Measurements from ENCODE around the gene PTPRE.

PTPRE gene

DNA sequence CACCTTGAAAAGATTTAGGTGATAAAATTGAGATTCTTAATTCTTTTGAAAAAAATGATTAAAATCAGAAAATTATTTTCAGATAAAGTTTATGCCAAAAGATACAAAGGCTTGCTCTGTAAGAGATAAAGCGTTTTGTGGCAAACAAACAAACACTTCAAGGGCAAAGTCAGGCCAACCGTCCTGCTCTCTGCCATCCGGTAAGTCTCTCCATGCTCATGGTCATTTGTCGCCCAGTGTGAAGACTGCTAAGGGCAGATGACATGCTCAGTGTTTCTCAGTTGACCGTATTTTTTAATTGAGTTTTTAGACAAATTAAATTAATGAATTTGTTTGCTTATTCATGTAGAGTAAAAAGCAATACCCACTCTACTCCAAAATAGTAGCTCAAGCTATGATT is 60.0 kb downstream of the PTPRE start:
- TF ChIP-seq, protein P1, sequence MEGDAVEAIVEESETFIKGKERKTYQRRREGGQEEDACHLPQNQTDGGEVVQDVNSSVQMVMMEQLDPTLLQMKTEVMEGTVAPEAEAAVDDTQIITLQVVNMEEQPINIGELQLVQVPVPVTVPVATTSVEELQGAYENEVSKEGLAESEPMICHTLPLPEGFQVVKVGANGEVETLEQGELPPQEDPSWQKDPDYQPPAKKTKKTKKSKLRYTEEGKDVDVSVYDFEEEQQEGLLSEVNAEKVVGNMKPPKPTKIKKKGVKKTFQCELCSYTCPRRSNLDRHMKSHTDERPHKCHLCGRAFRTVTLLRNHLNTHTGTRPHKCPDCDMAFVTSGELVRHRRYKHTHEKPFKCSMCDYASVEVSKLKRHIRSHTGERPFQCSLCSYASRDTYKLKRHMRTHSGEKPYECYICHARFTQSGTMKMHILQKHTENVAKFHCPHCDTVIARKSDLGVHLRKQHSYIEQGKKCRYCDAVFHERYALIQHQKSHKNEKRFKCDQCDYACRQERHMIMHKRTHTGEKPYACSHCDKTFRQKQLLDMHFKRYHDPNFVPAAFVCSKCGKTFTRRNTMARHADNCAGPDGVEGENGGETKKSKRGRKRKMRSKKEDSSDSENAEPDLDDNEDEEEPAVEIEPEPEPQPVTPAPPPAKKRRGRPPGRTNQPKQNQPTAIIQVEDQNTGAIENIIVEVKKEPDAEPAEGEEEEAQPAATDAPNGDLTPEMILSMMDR (IDR thresholded peaks at IDR 0.05; ENCODE audit: low read depth, low read length): no peak
- TF ChIP-seq, protein P2, sequence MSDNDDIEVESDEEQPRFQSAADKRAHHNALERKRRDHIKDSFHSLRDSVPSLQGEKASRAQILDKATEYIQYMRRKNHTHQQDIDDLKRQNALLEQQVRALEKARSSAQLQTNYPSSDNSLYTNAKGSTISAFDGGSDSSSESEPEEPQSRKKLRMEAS (IDR thresholded peaks at IDR 0.05; ENCODE audit: low read depth, low read length): no peak
- TF ChIP-seq MYC (IDR thresholded peaks at IDR 0.05; ENCODE audit: low read depth, low read length) (no peak), POLR2A (IDR thresholded peaks at IDR 0.05; ENCODE audit: extremely low read depth, insufficient read length) (no peak)
- H3K4me3 ChIP-seq (ENCODE audit: low read depth, low read length): no peak overlapping the region
- no peak for DNase-seq (ENCODE audit: low read depth)

DNA sequence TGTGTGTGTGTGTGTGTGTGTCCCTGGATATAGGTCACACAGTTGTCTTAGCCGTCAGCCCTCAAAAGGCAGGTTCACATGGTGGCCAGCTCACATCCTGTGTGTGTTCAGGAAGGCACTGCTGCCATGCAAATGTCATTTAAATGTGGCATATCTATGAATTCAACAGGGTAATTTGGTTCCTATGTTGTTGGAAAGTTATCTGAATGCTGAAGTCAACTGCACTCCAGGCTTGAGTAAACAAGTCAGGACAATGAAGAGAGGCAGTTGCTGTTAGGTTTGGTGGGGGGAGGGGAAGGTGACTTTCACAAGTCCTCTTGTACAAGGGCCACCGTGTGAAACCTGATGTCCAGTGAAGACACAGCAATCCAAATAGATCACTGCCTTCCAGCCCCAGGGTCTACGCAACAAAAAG is 61.1 kb downstream of the PTPRE start:
- TF ChIP-seq, protein P2 (IDR thresholded peaks at IDR 0.05; ENCODE audit: low read depth, low read length): no peak
- no peak for TF ChIP-seq MYC (IDR thresholded peaks at IDR 0.05; ENCODE audit: low read depth, low read length)
- TF ChIP-seq POLR2A (IDR thresholded peaks at IDR 0.05; ENCODE audit: extremely low read depth, insufficient read length): no peak
- TF ChIP-seq, protein P1 (IDR thresholded peaks at IDR 0.05; ENCODE audit: low read depth, low read length): no peak
- DNase-seq (ENCODE audit: low read depth): no peak
- no peak overlapping the region for H3K4me3 ChIP-seq (ENCODE audit: low read depth, low read length)

DNA sequence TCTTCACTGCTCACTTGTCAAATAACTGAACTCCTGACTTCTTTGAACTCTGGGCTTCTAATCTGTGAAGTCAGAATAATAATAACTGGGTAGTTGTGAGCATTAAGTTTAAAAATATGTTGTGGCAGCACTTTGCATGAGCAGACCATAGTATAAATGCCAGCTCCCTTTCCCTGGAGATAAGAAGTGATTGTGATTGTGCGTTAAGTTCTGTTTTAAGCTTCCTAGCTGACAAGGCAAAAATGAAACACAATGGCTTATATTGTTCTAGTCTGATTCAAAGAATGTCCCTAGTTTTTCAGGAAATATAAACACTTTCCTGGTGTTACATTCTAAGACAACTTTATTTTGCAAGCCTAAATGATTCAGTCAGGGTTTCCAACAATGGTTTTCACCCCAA is 61.8 kb downstream of the PTPRE start:
- TF ChIP-seq, protein P1 (IDR thresholded peaks at IDR 0.05; ENCODE audit: low read depth, low read length): no peak
- TF ChIP-seq, protein P2 (IDR thresholded peaks at IDR 0.05; ENCODE audit: low read depth, low read length): no peak
- TF ChIP-seq MYC (IDR thresholded peaks at IDR 0.05; ENCODE audit: low read depth, low read length) (no peak), POLR2A (IDR thresholded peaks at IDR 0.05; ENCODE audit: extremely low read depth, insufficient read length) (no peak)
- H3K4me3 ChIP-seq (ENCODE audit: low read depth, low read length): no peak overlapping the region
- DNase-seq (ENCODE audit: low read depth): no peak

DNA sequence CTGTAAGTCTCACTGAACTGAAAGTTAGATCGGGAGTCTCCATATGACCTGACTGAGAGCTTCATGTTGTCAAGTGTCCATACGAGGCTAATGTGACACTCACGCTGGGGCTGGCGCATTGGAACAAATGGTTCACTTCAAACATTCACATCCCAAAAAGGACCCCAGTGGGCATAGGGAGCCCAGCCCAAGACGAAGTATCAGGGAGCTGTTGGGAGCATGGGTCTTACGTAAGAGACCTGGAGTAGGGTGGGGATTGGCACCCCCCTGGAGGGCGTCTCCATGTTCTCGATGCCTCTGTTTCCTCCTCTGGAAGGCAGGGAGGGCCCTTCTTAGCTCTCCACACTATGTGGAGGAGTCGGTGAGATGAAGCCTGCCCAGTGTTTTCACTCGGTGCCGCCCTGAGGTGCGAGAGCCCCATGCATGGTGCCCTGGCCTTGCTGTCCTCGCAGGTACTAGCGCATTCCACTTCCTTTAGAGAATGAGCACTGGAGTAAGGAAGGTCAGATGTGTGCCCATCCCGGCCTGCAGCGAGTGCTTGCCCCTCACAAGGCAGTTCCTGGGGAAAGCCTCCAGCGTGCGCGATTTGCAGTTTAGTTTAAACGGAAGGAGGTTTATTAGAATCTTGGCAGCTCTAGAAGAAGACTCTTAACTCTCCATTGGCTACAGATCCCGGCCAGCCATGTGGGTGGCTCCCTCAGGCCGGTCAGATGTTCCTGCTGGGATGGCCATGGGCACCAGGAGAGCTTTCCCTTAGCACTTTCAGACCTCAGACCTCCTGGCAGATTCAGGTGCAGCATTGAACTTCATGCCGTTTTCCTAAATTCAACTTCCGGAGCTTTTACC is 64.4 kb downstream of the PTPRE start:
- TF ChIP-seq MYC (IDR thresholded peaks at IDR 0.05; ENCODE audit: low read depth, low read length) (no peak), POLR2A (IDR thresholded peaks at IDR 0.05; ENCODE audit: extremely low read depth, insufficient read length) (no peak)
- TF ChIP-seq, protein P1 (IDR thresholded peaks at IDR 0.05; ENCODE audit: low read depth, low read length): no peak
- TF ChIP-seq, protein P2 (IDR thresholded peaks at IDR 0.05; ENCODE audit: low read depth, low read length): no peak
- DNase-seq (ENCODE audit: low read depth): no peak
- no peak overlapping the region for H3K4me3 ChIP-seq (ENCODE audit: low read depth, low read length)

DNA sequence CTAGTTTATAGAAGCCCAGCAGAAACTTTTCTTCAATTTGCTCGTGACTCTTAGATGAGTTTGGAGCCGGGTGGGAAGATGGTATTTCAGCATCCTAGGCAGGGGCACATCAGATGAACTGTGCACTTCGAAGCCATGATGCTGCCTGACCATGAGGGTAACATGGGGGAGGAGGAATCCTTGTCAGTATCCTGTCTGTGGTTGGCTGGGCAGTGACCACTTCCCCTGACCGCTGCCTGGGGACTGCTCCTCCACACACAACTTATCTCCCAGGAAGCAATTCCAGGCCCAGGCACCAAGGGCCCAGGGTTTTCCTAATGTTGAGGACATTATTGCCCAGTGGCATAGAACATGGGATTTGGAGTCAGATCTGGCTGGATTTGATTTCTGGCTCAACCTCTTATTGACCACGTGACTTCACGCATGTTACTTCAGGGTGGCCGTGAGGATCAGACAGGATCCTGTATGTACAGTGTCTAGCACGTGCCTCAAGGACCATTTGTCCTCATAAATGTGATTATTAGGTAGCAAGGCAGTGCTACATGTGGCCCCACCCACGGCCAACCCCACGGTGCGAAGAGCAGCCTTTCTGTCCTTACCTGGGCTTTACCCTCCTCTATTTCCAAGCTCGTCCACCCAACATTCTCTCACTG is 65.2 kb downstream of the PTPRE start:
- H3K4me3 ChIP-seq (ENCODE audit: low read depth, low read length): no peak overlapping the region
- DNase-seq (ENCODE audit: low read depth): peak; percentile 31
- TF ChIP-seq, protein P2 (IDR thresholded peaks at IDR 0.05; ENCODE audit: low read depth, low read length): no peak
- TF ChIP-seq, protein P1 (IDR thresholded peaks at IDR 0.05; ENCODE audit: low read depth, low read length): no peak
- TF ChIP-seq MYC (IDR thresholded peaks at IDR 0.05; ENCODE audit: low read depth, low read length) (no peak), POLR2A (IDR thresholded peaks at IDR 0.05; ENCODE audit: extremely low read depth, insufficient read length) (no peak)
